RWPE2 (cell line): ENCODE results near the gene HTATSF1.
A peak's percentile ranks its signal among the peaks of the same experiment; 100 is the strongest.

Experiments used
- ATAC-seq: fragments of 200-7000 bp; cut with Tn5 transposase; 3 replicates; pipeline ENCODE4 v1.9.1; 2021; ENCODE audit warnings: low read depth
- DNase-seq: peaks from one replicate; pipeline ENCODE4 v3.0.0-alpha.2; 2020; ENCODE audit warnings: low spot score
- H3K27ac ChIP-seq: fragments of 450-650 bp; 2 replicates; pipeline ENCODE4 v1.5.1; 2017; ENCODE audit warnings: mild to moderate bottlenecking; ENCODE audit not compliant: poor library complexity, severe bottlenecking
- H3K27me3 ChIP-seq: fragments of 250-450 bp; sonication (Bioruptor Pico); 2 replicates; pipeline ENCODE4 v1.5.1; 2021; ENCODE audit warnings: mild to moderate bottlenecking, moderate library complexity; ENCODE audit not compliant: insufficient read depth, poor library complexity, severe bottlenecking
- H3K36me3 ChIP-seq: fragments of 250-450 bp; sonication (Bioruptor Pico); 2 replicates; pipeline ENCODE4 v1.5.1; 2020; ENCODE audit warnings: low read depth, mild to moderate bottlenecking, moderate library complexity
- H3K4me1 ChIP-seq: fragments of 250-450 bp; sonication (Bioruptor Pico); 2 replicates; pipeline ENCODE4 v1.5.1; 2021; ENCODE audit warnings: mild to moderate bottlenecking, moderate library complexity; ENCODE audit not compliant: insufficient read depth, poor library complexity, severe bottlenecking
- H3K4me3 ChIP-seq: fragments of 250-450 bp; sonication (Bioruptor Pico); 2 replicates; pipeline ENCODE4 v1.5.1; 2021; ENCODE audit warnings: mild to moderate bottlenecking, moderate library complexity; ENCODE audit not compliant: severe bottlenecking
- H3K9me3 ChIP-seq: fragments of 250-450 bp; sonication (Bioruptor Pico); 2 replicates; pipeline ENCODE4 v1.5.1; 2021; ENCODE audit warnings: mild to moderate bottlenecking, moderate library complexity; ENCODE audit not compliant: severe bottlenecking
- TF ChIP-seq, protein P1 (sequence below): fragments of 450-650 bp; IDR thresholded peaks from one replicate; pipeline ENCODE4 v1.5.1; 2017; ENCODE audit warnings: mild to moderate bottlenecking, moderate library complexity; ENCODE audit not compliant: poor library complexity, severe bottlenecking

Gene HTATSF1

GRCh38 chrX:136493011-136493410 is 4.4 kb upstream of the HTATSF1 start:
- DNase-seq (no peak), ATAC-seq (no peak)
- TF ChIP-seq, protein P1, sequence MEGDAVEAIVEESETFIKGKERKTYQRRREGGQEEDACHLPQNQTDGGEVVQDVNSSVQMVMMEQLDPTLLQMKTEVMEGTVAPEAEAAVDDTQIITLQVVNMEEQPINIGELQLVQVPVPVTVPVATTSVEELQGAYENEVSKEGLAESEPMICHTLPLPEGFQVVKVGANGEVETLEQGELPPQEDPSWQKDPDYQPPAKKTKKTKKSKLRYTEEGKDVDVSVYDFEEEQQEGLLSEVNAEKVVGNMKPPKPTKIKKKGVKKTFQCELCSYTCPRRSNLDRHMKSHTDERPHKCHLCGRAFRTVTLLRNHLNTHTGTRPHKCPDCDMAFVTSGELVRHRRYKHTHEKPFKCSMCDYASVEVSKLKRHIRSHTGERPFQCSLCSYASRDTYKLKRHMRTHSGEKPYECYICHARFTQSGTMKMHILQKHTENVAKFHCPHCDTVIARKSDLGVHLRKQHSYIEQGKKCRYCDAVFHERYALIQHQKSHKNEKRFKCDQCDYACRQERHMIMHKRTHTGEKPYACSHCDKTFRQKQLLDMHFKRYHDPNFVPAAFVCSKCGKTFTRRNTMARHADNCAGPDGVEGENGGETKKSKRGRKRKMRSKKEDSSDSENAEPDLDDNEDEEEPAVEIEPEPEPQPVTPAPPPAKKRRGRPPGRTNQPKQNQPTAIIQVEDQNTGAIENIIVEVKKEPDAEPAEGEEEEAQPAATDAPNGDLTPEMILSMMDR: no peak
- Histone ChIP-seq H3K4me3 (no peak overlapping the region), H3K27ac (no peak overlapping the region), H3K4me1 (no peaks in the 10 kb centered on the region), H3K36me3 (no peaks in the 10 kb centered on the region), H3K9me3 (no peaks in the 10 kb centered on the region), H3K27me3 (no peaks in the 10 kb centered on the region)

GRCh38 chrX:136495043-136495442 is 2.3 kb upstream of the HTATSF1 start:
- Histone ChIP-seq H3K9me3 (no peaks in the 10 kb centered on the region), H3K27ac (no peak overlapping the region), H3K4me3 (no peak overlapping the region), H3K36me3 (peaks cover 6% of the 10 kb centered on the region), H3K4me1 (no peaks in the 10 kb centered on the region), H3K27me3 (no peaks in the 10 kb centered on the region)
- no peak for ATAC-seq
- no peak for DNase-seq
- TF ChIP-seq, protein P1: no peak

DNA sequence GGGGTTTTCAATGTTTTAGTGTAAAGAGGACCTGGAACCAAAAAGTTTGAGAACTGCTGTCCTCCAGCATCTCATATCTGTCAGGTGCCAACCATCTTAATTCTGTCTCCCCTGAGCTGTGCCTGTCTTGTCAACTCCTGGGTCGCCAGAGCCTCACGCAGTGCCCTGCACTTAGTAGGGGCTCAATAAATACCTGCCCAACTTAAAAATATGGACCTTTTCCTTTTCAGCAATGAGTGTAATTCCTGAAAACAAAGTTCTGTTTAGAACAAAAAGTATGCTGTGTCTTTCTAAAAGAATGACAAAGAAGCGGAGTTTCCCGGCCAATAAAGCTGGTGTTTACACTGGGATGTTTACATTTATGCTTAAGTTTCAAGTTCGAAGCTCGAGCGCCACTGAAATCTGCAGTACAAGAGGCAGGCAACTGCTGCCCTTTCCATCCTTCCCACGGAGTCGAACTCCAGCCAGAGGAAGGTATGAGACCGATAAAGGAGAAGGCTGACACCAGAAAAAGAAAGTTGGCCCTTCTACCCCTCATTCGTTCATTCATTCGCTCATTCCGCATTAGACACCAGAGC is 1.1 kb upstream of the HTATSF1 start:
- Histone ChIP-seq H3K9me3 (no peaks in the 10 kb centered on the region), H3K36me3 (peaks cover 19% of the 10 kb centered on the region), H3K4me3 (peak overlapping the region; percentile 91), H3K4me1 (no peaks in the 10 kb centered on the region), H3K27me3 (no peaks in the 10 kb centered on the region), H3K27ac (peak overlapping the region; percentile 85)
- TF ChIP-seq, protein P1: no peak
- ATAC-seq (peak; percentile 15; the same call in 1 of the 3 replicates), DNase-seq (no peak)

DNA sequence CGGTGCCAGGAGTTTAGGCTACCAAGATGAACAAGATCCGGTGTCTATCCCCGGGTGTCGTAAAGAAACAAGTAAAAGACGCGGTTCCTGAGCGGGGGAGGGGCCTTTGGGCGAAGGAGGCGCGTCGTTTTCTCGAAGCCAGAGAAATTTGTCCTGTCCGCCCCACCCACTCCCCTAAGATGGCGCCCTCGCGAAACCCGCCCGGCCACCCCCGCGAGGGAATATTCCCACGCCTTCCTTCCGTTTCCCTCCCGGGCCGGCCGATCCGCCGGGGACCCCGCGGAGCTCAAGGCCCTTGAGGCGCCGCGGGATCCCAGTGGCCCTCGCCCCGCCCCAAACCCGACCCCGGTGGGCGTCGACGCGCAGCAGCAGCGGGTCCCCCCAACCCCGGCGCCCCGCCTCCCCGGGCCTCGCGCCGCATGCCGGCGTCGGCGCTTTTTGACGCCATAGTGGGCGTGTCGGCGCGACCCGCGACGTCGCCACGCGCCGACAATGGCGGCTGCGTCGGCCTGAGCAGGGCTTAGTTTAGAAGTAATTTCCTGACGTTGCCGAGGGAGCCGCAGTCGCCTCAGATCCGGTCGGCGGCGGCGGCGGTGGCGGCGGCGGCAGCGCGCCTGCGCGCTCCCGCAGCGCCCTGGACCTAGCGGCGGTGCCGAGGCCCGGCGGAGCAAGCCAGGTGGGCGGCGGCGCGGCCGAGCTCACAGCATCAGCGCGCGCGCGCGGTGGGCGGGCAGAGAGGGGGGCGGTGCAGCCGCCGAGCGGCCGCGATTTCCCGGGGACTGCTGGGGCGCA is 432 bp upstream of the HTATSF1 start:
- no peaks in the 10 kb centered on the region for H3K27me3 ChIP-seq

More for the DNA sequence above, 432 bp upstream of the HTATSF1 start:
- Histone ChIP-seq H3K27ac (peak overlapping the region; percentile 85), H3K4me3 (peak overlapping the region; percentile 91), H3K4me1 (no peaks in the 10 kb centered on the region), H3K36me3 (peaks cover 22% of the 10 kb centered on the region), H3K9me3 (no peaks in the 10 kb centered on the region)
- DNase-seq (peak; percentile 74), ATAC-seq (peak; percentile 77)
- TF ChIP-seq, protein P1: no peak
